ENCODE data around the gene MARCHF3.

The MARCHF3 gene

DNA sequence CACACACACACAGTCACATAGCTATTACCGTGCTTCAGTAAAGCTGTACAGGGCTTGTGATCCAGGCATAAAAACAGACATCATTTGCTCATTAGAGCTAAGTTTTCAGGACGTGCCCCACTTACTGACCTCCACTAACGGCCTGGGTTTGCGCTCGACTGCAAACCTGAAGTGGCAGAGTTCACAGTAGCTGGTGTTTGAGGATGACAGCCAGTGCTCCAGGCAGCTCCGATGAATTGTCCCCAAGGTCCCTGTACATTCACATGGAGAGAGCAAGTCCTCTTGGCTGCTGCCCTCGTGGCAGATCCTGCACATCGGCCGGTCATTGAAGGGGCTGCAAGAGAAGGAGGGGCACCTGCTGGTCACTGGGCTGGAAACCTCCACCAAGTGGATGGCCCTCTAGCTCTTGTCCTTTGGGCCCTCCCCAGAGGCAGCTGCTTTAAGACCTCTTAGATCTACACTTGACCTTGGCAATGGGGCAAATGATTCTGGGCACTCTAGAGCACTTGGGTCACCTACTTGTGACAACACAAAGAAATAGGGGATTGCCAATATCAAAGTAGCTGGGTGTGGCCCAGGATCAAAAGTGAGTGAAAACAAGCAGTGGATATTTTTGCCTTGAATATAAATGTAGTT, 115.4 kb downstream of the MARCHF3 start:
- no peak overlapping the region for H3K4me3 ChIP-seq (ENCODE audit: low read length, poor library complexity, severe bottlenecking)
- H3K79me2 ChIP-seq (ENCODE audit: insufficient read depth, low read length): no peaks in the 10 kb centered on the region
- peaks cover 25% of the 10 kb centered on the region for H3K4me1 ChIP-seq (ENCODE audit: insufficient read depth, low read length, poor library complexity, severe bottlenecking)
- no peaks in the 10 kb centered on the region; the same call in 1 of the 2 replicates for H3K36me3 ChIP-seq (ENCODE audit: insufficient read depth, low read length)
- TF ChIP-seq EZH2phosphoT487 (IDR thresholded peaks at IDR 0.05; ENCODE audit: borderline replicate concordance): no peak
- TF ChIP-seq, protein P1, sequence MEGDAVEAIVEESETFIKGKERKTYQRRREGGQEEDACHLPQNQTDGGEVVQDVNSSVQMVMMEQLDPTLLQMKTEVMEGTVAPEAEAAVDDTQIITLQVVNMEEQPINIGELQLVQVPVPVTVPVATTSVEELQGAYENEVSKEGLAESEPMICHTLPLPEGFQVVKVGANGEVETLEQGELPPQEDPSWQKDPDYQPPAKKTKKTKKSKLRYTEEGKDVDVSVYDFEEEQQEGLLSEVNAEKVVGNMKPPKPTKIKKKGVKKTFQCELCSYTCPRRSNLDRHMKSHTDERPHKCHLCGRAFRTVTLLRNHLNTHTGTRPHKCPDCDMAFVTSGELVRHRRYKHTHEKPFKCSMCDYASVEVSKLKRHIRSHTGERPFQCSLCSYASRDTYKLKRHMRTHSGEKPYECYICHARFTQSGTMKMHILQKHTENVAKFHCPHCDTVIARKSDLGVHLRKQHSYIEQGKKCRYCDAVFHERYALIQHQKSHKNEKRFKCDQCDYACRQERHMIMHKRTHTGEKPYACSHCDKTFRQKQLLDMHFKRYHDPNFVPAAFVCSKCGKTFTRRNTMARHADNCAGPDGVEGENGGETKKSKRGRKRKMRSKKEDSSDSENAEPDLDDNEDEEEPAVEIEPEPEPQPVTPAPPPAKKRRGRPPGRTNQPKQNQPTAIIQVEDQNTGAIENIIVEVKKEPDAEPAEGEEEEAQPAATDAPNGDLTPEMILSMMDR (conservative IDR thresholded peaks at IDR 0.05; ENCODE audit: low read length): no peak
- no peak overlapping the region for H3K4me2 ChIP-seq (ENCODE audit: low read depth, low read length, poor library complexity, severe bottlenecking)
- H3K27me3 ChIP-seq (ENCODE audit: insufficient read depth, low read length, poor library complexity, severe bottlenecking): no peaks in the 10 kb centered on the region
- no peaks in the 10 kb centered on the region for H3K9me2 ChIP-seq (replicated peaks; ENCODE audit: low read depth, low read length)
- no peak overlapping the region for H2AFZ ChIP-seq (ENCODE audit: low read length)
- H3F3A ChIP-seq (ENCODE audit: low read depth): no peaks in the 10 kb centered on the region
- H4K20me1 ChIP-seq (ENCODE audit: insufficient read depth, low read length, poor library complexity, severe bottlenecking): no peaks in the 10 kb centered on the region
- no peak overlapping the region for H3K9ac ChIP-seq (ENCODE audit: low read depth, low read length, poor library complexity, severe bottlenecking)
- H3K9me3 ChIP-seq (ENCODE audit: insufficient read depth, low read depth, low read length): no peaks in the 10 kb centered on the region

DNA sequence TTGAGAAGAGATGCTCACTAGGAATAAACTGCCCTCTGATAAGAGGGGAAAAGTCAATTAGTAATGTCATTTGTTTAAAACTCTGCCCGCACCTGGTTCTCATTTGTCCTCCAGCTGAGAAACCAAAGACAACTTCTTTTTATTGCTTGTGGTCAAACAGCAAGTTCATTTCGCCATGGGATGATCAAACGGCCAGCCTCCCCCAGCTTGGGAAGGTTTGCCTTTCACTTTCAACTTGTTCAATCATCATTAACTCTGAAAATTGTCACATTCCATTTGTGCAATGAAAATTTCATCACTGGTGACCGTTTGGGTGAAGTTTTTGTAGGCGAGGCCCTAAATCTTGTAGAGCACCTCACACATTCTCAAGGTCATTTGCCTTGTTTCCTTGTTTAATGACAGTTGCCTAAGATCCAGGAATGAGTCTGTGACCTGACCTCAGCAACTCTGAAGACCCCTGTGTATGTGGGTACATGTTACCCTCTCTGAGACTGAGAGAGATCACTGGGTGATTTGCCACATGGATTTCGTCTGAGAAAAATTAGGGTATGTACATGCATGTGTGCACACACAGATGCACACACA, 117.7 kb downstream of the MARCHF3 start:
- no peaks in the 10 kb centered on the region; the same call in 1 of the 2 replicates for H3K36me3 ChIP-seq (ENCODE audit: insufficient read depth, low read length)
- H3K79me2 ChIP-seq (ENCODE audit: insufficient read depth, low read length): no peaks in the 10 kb centered on the region
- no peaks in the 10 kb centered on the region for H3K27me3 ChIP-seq (ENCODE audit: insufficient read depth, low read length, poor library complexity, severe bottlenecking)
- H3K4me2 ChIP-seq (ENCODE audit: low read depth, low read length, poor library complexity, severe bottlenecking): peak overlapping the region; percentile 49
- H3K4me1 ChIP-seq (ENCODE audit: insufficient read depth, low read length, poor library complexity, severe bottlenecking): peaks cover 18% of the 10 kb centered on the region
- peak overlapping the region; percentile 28 for H3K4me3 ChIP-seq (ENCODE audit: low read length, poor library complexity, severe bottlenecking)
- no peak overlapping the region for H2AFZ ChIP-seq (ENCODE audit: low read length)
- TF ChIP-seq, protein P1 (conservative IDR thresholded peaks at IDR 0.05; ENCODE audit: low read length): no peak
- TF ChIP-seq EZH2phosphoT487 (IDR thresholded peaks at IDR 0.05; ENCODE audit: borderline replicate concordance): no peak
- H4K20me1 ChIP-seq (ENCODE audit: insufficient read depth, low read length, poor library complexity, severe bottlenecking): no peaks in the 10 kb centered on the region
- H3K9ac ChIP-seq (ENCODE audit: low read depth, low read length, poor library complexity, severe bottlenecking): peak overlapping the region; percentile 30
- no peaks in the 10 kb centered on the region for H3F3A ChIP-seq (ENCODE audit: low read depth)
- no peaks in the 10 kb centered on the region for H3K9me2 ChIP-seq (replicated peaks; ENCODE audit: low read depth, low read length)
- no peaks in the 10 kb centered on the region for H3K9me3 ChIP-seq (ENCODE audit: insufficient read depth, low read depth, low read length)

DNA sequence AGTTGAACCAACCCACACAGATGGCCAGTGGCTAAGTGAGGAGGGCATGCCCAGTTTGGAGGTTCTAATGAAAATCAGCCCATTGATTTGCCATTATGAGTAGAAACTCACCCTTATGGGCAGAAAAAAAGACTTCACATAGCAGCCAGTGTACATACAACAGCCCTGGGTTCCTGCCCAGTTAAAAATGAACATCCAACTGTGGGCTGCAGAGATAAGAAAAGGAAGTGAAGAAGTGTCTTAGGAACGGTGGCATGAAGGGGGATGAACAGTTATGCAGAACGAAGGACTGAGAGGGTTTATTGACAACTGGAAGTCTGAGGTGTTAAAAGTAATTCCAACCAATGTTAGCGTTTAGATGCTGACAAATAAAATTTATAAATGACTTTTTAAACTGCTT, 118.4 kb downstream of the MARCHF3 start:
- TF ChIP-seq, protein P1 (conservative IDR thresholded peaks at IDR 0.05; ENCODE audit: low read length): no peak
- no peak for TF ChIP-seq EZH2phosphoT487 (IDR thresholded peaks at IDR 0.05; ENCODE audit: borderline replicate concordance)
- H4K20me1 ChIP-seq (ENCODE audit: insufficient read depth, low read length, poor library complexity, severe bottlenecking): no peaks in the 10 kb centered on the region
- H3F3A ChIP-seq (ENCODE audit: low read depth): no peaks in the 10 kb centered on the region
- no peaks in the 10 kb centered on the region for H3K27me3 ChIP-seq (ENCODE audit: insufficient read depth, low read length, poor library complexity, severe bottlenecking)
- H3K79me2 ChIP-seq (ENCODE audit: insufficient read depth, low read length): no peaks in the 10 kb centered on the region
- no peak overlapping the region for H2AFZ ChIP-seq (ENCODE audit: low read length)
- peak overlapping the region; percentile 49 for H3K4me2 ChIP-seq (ENCODE audit: low read depth, low read length, poor library complexity, severe bottlenecking)
- no peak overlapping the region for H3K9ac ChIP-seq (ENCODE audit: low read depth, low read length, poor library complexity, severe bottlenecking)
- no peaks in the 10 kb centered on the region for H3K36me3 ChIP-seq (ENCODE audit: insufficient read depth, low read length)
- peaks cover 18% of the 10 kb centered on the region for H3K4me1 ChIP-seq (ENCODE audit: insufficient read depth, low read length, poor library complexity, severe bottlenecking)
- no peaks in the 10 kb centered on the region for H3K9me2 ChIP-seq (replicated peaks; ENCODE audit: low read depth, low read length)
- H3K4me3 ChIP-seq (ENCODE audit: low read length, poor library complexity, severe bottlenecking): peak overlapping the region; percentile 28
- H3K9me3 ChIP-seq (ENCODE audit: insufficient read depth, low read depth, low read length): no peaks in the 10 kb centered on the region

Measured in Loucy (cell line).